Measurements from ENCODE around the gene NEK9.

DNA sequence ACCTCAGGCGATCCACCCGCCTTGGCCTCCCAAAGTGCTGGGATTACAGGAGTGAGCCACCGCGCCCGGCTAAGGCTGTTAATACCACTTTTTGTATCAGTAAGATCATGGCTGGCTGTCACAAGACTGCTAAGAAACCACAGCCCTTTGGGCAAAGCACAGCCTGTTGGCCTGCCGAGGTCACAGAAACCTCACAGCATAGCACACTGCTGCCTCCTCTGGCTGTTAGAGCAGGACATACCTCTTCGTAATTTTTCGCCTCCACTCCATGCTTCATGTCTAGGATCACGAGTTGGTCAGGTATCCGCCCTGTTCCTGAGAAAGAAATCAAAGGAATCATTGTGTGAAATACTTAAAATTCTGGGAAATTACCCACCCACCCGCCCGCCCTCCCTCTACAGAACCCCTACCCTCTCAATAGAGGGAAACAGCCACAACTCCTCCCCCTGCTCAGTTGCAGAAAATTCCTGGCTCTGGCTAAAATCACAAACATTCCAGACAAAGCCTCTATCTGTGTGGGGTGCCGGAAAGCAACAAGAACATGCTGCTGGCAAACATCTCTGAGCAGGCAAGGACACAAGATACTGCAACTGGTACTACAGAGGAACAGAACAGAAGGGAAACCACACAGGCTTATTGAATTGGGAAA is 20.7 kb upstream of the NEK9 start:
- TF ChIP-seq, protein P1, sequence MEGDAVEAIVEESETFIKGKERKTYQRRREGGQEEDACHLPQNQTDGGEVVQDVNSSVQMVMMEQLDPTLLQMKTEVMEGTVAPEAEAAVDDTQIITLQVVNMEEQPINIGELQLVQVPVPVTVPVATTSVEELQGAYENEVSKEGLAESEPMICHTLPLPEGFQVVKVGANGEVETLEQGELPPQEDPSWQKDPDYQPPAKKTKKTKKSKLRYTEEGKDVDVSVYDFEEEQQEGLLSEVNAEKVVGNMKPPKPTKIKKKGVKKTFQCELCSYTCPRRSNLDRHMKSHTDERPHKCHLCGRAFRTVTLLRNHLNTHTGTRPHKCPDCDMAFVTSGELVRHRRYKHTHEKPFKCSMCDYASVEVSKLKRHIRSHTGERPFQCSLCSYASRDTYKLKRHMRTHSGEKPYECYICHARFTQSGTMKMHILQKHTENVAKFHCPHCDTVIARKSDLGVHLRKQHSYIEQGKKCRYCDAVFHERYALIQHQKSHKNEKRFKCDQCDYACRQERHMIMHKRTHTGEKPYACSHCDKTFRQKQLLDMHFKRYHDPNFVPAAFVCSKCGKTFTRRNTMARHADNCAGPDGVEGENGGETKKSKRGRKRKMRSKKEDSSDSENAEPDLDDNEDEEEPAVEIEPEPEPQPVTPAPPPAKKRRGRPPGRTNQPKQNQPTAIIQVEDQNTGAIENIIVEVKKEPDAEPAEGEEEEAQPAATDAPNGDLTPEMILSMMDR (IDR thresholded peaks at IDR 0.05): peak in 4 of 6 experiments; percentile 25 to 58 (median 34)
- TF ChIP-seq POLR2AphosphoS5 (IDR thresholded peaks at IDR 0.05): no peak

Measured in upper lobe of left lung (tissue), 4 donors.